ENCODE results near the gene FAM234A.
"Not testable (repeated sequence)": the region's sequence is repeated elsewhere in the genome, so short reads cannot be mapped to it uniquely, and the experiment has no call there.

Gene FAM234A

GRCh38 chr16:229731-230281 lies 4.8 kb upstream of the FAM234A start:
- TF ChIP-seq POLR2A (IDR thresholded peaks at IDR 0.05; ENCODE audit: low read depth, low read length) (no peak), TAF1 (IDR thresholded peaks at IDR 0.05; ENCODE audit: low read depth, low read length) (no peak), POU2F2 (IDR thresholded peaks at IDR 0.05; ENCODE audit: low read depth, low read length) (no peak), PAX5 (IDR thresholded peaks at IDR 0.05; ENCODE audit: insufficient read depth, low read length, severe bottlenecking) (no peak), POLR2AphosphoS5 (IDR thresholded peaks at IDR 0.05; ENCODE audit: low read depth, low read length) (no peak), SPI1 (IDR thresholded peaks at IDR 0.05; ENCODE audit: low read depth, low read length) (no peak)
- FAIRE-seq (no peak), DNase-seq (ENCODE audit: insufficient read length, low spot score) (no peak)

DNA sequence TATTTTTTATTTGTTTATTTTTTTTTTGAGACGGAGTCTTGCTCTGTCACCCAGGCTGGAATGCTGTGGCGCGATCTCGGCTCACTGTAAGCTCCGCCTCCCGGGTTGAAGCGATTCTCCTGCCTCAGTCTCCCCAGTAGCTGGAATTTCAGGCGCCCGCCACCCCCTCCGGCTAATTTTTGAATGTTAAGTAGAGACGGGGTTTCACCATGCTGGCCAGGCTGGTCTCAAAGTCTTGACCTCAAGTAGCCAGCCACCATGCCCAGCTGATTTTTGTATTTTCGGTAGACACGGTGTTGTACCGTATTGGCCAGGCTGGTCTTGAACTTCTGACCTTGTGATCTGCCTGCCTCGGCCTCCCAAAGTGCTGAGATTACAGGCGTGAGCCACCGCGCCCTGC lies 4.3 kb upstream of the FAM234A start:
- FAIRE-seq = not testable (repeated sequence)

DNA sequence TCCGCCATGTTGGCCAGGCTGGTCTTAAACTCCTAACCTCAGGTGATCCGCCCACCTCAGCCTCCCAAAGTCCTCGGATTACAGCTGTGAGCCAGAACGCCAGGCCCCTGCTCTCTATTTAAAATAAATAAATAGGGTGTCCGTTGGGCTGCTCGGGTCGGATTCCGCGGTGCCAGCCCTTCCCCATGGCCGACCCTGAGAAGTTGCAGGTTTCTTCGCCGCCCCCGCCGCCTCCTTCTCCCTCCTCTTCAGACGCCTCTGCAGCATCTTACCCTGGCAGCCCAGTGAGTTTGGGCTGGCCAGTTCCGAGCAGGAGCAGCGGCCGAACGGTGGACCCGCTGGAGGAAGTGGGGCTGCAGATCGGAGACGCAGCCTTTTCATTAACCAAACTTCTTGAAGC lies 3.7 kb upstream of the FAM234A start:
- FAIRE-seq = no peak
- TF ChIP-seq PAX5 (IDR thresholded peaks at IDR 0.05; ENCODE audit: insufficient read depth, low read length, severe bottlenecking) (no peak), POLR2A (IDR thresholded peaks at IDR 0.05; ENCODE audit: low read depth, low read length) (no peak), TAF1 (IDR thresholded peaks at IDR 0.05; ENCODE audit: low read depth, low read length) (no peak), SPI1 (IDR thresholded peaks at IDR 0.05; ENCODE audit: low read depth, low read length) (no peak), POLR2AphosphoS5 (IDR thresholded peaks at IDR 0.05; ENCODE audit: low read depth, low read length) (no peak), POU2F2 (IDR thresholded peaks at IDR 0.05; ENCODE audit: low read depth, low read length) (no peak)
- no peak for DNase-seq (ENCODE audit: insufficient read length, low spot score)

More for the DNA sequence above, 4.3 kb upstream of the FAM234A start:
- not testable (repeated sequence) for DNase-seq (ENCODE audit: insufficient read length, low spot score)

GRCh38 chr16:239948-240277 lies 5.3 kb downstream of the FAM234A start:
- DNase-seq (ENCODE audit: insufficient read length, low spot score) (no peak), FAIRE-seq (peak; percentile 66)

DNA sequence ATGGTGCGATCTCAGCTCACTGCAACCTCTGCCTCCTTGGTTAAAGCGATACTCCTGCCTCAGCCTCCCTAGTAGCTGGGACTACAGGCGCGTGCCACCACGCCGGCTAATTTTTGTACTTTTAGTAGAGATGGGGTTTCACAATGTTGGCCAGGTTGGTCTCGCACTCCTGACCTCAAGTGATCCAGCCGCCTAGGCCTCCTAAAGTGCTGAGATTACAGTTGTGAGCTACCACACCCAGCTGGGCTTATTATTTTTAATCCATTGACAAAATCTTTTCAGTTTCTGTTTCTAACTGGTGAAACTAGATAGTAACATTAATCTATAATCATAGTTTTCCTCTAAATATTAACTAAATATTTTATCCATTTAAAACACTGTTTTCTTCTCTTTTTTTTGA lies 5.9 kb downstream of the FAM234A start:
- FAIRE-seq (no peak), DNase-seq (ENCODE audit: insufficient read length, low spot score) (no peak)
- TF ChIP-seq TAF1 (IDR thresholded peaks at IDR 0.05; ENCODE audit: low read depth, low read length) (no peak), SPI1 (IDR thresholded peaks at IDR 0.05; ENCODE audit: low read depth, low read length) (no peak)

More at GRCh38 chr16:239948-240277, 5.3 kb downstream of the FAM234A start:
- TF ChIP-seq TAF1 (IDR thresholded peaks at IDR 0.05; ENCODE audit: low read depth, low read length) = no peak

- DNase-seq (ENCODE audit: insufficient read length, low spot score) = no peak
- no peak for FAIRE-seq
- no peak for TF ChIP-seq POLR2AphosphoS5 (IDR thresholded peaks at IDR 0.05; ENCODE audit: low read depth, low read length)
Measured at GRCh38 chr16:242281-242680, 7.7 kb downstream of the FAM234A start.

GRCh38 chr16:243348-243747 lies 8.7 kb downstream of the FAM234A start:
- DNase-seq (ENCODE audit: insufficient read length, low spot score) = no peak
- TF ChIP-seq POU2F2 (IDR thresholded peaks at IDR 0.05; ENCODE audit: low read depth, low read length) (no peak), POLR2AphosphoS5 (IDR thresholded peaks at IDR 0.05; ENCODE audit: low read depth, low read length) (no peak), PAX5 (IDR thresholded peaks at IDR 0.05; ENCODE audit: insufficient read depth, low read length, severe bottlenecking) (no peak), POLR2A (IDR thresholded peaks at IDR 0.05; ENCODE audit: low read depth, low read length) (no peak), SPI1 (IDR thresholded peaks at IDR 0.05; ENCODE audit: low read depth, low read length) (no peak), TAF1 (IDR thresholded peaks at IDR 0.05; ENCODE audit: low read depth, low read length) (no peak)
- FAIRE-seq = no peak

- TF ChIP-seq POU2F2 (IDR thresholded peaks at IDR 0.05; ENCODE audit: low read depth, low read length) (no peak), PAX5 (IDR thresholded peaks at IDR 0.05; ENCODE audit: insufficient read depth, low read length, severe bottlenecking) (no peak), SPI1 (IDR thresholded peaks at IDR 0.05; ENCODE audit: low read depth, low read length) (no peak), POLR2A (IDR thresholded peaks at IDR 0.05; ENCODE audit: low read depth, low read length) (no peak), POLR2AphosphoS5 (IDR thresholded peaks at IDR 0.05; ENCODE audit: low read depth, low read length) (no peak)
- DNase-seq (ENCODE audit: insufficient read length, low spot score) (no peak), FAIRE-seq (no peak)
Measured at GRCh38 chr16:245105-245504, 10.5 kb downstream of the FAM234A start.

DNA sequence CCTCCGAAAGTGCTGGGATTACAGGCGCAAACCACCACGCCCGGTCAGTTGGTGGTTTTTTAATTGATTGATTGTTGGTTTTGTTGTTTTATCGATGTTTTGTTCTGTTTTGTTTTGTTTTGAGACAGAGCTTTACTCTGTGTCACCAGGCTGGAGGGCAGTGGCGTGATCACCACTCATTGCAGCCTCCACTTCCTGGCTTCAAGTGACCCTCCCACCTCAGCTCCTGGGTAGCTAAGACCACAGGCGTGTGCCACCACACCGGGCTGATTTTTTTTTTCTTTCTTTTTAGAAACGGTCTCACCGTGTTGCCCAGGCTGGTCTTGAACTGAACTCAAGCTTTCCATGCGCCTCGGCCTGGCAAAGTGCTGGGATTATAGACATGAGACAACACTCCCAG lies 12.4 kb downstream of the FAM234A start:
- DNase-seq (ENCODE audit: insufficient read length, low spot score) (no peak), FAIRE-seq (no peak)
- TF ChIP-seq PAX5 (IDR thresholded peaks at IDR 0.05; ENCODE audit: insufficient read depth, low read length, severe bottlenecking) = no peak
- no peak for TF ChIP-seq SPI1 (IDR thresholded peaks at IDR 0.05; ENCODE audit: low read depth, low read length)
- no peak for TF ChIP-seq POU2F2 (IDR thresholded peaks at IDR 0.05; ENCODE audit: low read depth, low read length)
- no peak for TF ChIP-seq POLR2AphosphoS5 (IDR thresholded peaks at IDR 0.05; ENCODE audit: low read depth, low read length)
- TF ChIP-seq TAF1 (IDR thresholded peaks at IDR 0.05; ENCODE audit: low read depth, low read length) = no peak
- TF ChIP-seq POLR2A (IDR thresholded peaks at IDR 0.05; ENCODE audit: low read depth, low read length) = no peak

DNA sequence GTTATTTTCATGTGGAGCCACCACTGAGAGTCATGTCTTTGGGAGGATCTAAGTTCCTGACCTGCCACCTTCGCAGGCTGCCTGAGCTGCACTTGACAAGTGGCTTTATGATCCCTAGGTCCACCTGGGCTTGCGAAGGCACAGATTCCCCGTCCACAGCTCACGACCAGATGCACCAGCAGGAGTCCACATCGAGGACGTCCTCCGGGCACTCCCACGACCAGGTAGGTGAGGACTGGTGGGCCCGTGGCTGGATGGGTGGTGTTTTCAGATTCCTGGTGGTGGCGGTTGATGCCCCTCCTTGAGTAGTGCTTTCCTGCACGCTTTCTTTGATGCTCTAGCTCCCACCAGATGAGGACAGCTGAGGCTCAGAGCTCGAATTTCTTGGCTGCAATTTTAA lies 14.8 kb downstream of the FAM234A start:
- FAIRE-seq (no peak), DNase-seq (ENCODE audit: insufficient read length, low spot score) (no peak)

More for the DNA sequence above, 14.8 kb downstream of the FAM234A start:
- TF ChIP-seq POU2F2 (IDR thresholded peaks at IDR 0.05; ENCODE audit: low read depth, low read length) (no peak), TAF1 (IDR thresholded peaks at IDR 0.05; ENCODE audit: low read depth, low read length) (no peak), PAX5 (IDR thresholded peaks at IDR 0.05; ENCODE audit: insufficient read depth, low read length, severe bottlenecking) (no peak), SPI1 (IDR thresholded peaks at IDR 0.05; ENCODE audit: low read depth, low read length) (no peak), POLR2AphosphoS5 (IDR thresholded peaks at IDR 0.05; ENCODE audit: low read depth, low read length) (no peak), POLR2A (IDR thresholded peaks at IDR 0.05; ENCODE audit: low read depth, low read length) (no peak)

Data from GM12891 (cell line).